ENCODE measurements around the gene NOP14.
"Not testable (repeated sequence)": the region's sequence is repeated elsewhere in the genome, so short reads cannot be mapped to it uniquely, and the experiment has no call there.

The NOP14 gene

DNA sequence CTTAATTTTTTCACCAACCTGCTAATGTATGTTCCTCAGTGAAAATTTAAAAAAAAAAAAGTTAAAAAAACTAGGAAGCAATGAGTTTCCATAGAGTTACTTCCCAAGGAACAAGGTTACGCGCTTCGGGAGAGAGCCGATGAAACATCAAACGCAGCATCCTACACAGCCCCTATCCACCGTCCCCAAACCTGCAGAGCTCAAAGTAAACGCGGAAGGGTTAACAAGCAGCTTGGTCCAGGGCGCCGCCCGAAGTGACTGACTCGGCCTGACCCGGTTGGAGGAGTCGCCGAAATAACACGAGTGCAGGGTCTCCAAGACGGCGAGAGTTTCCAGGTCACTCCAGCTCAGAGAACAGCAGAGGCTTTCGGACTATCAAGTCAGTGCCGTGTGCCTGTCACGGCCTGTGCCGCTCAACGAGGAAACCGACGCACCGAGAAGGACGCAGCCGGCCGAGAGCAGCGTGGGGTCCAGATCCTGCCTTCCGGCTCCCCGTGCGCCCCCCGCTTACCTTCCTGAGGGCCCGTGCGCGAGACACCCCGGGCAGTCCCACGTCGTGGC is 512 bp downstream of the NOP14 start:
- in situ Hi-C loops (cut with MboI; ENCODE audit: low sequenced_read_pairs), result no loop called here

DNA sequence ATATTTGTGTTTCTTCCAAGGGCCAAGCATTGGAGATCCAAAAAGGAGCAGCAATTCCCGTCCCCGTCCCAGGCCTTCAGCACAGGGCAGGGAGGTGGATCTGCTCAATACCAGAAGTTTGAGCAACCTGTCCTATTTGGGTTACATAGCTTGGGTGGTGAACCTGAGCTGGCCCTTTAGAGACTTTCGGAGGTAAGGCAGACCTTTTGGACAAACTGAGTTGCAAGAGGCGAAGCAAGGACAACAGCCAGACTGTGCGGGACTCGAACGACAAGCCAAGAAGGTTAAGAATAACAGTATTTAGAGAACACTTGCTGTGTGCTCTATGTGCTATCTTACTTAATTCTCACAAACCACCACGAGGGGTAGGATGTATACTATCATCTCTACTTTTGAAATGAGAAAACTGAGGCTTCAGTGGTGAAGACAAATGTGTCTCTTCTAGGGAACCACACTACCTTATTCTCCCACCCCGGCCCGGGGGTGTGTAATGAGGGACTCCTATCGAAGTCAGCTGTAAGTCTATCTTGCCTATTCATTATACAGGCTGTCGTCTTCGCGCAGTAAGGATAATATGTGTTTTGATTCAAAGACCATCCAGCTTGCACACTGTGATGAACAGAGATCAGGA is 1.3 kb downstream of the NOP14 start:
- in situ Hi-C loops (cut with MboI; ENCODE audit: low sequenced_read_pairs), result no loop called here

DNA sequence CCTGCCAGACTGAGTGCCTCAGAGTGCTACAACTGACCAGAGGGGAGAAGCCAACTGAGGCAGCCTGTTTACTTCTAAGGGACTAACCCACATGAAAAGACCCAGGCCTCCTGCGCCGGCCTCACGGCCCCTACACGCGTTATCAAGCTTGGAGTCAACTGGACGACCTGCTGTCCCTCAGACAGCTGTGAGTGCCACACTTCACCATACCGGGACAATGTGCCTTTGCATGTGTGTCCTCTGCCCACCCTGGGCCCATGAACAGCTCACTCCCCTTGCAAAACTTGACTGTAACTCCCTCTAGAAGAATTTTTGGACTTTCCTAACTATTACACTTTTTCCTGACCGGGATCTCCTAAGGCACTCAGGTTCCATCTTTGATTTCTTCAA is 1.8 kb downstream of the NOP14 start:
- in situ Hi-C loops (cut with MboI; ENCODE audit: low sequenced_read_pairs), result no loop called here

DNA sequence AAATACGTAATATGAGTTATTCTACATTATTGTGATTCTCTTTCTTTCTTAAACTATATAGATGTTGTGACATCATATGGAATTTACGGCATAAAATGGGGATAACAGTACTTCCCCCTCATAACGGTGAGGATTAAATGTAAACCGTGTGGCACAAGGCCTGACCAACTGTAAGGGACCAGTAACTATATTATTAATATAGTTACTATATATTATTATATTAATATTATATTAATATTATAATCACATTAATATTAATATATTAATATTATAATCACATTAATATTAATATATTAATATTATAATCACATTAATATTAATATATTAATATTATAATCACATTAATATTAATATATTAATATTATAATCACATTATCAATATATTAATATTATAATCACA is 2.8 kb downstream of the NOP14 start:
- in situ Hi-C loops (cut with MboI; ENCODE audit: low sequenced_read_pairs), result not testable (repeated sequence)

DNA sequence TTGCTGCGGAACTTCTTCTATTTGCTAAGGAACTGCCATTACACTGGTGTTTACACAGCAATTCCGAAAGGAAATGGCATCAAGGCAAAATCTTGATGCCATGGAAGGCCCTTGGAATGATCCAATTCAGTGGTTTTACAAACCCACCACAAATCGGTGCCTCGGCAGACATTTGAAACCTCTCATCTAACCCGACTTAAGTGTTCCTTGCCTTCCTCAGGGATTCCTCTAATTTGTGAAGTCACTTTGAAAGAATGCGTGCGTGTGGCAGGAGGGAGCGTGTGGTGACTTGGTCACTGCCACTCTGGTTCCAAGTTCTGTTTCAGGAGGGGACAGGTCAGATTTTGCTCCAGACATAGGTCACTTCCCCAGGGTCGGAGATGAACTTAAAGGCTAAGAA is 4.8 kb downstream of the NOP14 start:
- in situ Hi-C loops (cut with MboI; ENCODE audit: low sequenced_read_pairs), result no loop called here

DNA sequence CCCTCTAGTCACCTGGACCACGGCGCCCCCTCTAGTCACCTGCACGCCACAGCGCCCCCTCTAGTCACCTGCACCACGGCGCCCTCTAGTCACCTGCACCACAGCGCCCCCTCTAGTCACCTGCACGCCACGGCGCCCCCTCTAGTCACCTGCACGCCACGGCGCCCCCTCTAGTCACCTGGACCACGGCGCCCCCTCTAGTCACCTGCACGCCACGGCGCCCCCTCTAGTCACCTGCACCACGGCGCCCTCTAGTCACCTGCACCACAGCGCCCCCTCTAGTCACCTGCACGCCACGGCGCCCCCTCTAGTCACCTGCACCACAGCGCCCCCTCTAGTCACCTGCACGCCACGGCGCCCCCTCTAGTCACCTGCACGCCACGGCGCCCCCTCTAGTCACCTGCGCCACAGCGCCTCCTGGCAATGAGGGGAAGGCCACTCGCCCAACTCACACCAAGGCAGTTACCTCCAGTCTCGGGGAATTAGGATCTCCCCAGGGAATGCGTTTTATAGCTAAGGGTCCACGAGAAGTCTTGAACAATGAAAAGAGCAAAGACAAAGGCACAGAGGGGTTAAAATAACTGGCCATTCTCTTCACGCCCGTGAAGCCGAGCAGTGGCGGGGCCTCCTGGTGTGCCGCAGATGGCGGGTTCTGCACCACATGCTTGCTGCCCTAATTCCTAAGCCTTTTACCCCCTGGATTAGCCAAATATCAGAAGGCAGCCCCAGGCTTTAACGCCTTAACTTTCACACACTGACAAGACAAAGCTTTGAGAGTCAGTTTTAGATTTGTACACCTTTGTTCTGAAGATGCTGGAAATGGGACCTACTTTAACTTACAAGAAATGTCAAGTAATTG is 7.8 kb downstream of the NOP14 start:
- in situ Hi-C loops (cut with MboI; ENCODE audit: low sequenced_read_pairs), result not testable (repeated sequence)

DNA sequence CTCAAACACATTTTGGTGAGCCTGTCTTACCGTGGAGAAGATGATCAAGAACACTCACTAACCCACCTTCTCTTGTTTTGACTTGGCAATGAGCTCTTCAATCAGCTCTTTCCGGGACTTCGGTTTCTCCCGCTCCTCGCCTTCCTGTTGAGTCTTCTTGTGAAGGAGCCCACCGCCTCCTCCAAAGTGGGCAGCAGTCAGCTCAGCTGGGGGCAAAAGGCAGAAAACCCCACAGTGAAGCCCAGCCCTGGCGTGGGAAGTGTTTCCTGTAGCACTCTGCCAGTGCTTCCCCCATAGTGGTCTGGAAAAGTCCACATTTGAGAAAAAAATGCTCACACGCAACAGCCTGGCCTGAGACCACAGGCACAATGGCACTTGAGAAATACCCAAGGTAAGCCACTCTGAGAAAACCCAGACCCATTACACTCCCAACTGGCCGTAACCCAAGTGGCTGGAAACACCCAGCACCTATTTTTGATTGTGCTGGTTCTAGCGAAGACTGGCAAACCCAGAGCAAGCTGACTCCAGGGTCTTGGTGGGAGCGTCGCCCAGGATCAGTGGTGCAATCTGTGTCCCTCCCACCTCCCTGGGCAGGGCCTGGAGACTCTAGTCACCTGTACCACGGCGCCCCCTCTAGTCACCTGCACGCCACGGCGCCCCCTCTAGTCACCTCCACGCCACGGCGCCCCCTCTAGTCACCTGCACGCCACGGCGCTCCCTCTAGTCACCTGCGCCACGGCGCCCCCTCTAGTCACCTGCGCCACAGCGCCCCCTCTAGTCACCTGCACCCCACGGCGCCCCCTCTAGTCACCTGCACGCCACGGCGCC is 8.6 kb downstream of the NOP14 start:
- in situ Hi-C loops (cut with MboI; ENCODE audit: low sequenced_read_pairs), result no loop called here

DNA sequence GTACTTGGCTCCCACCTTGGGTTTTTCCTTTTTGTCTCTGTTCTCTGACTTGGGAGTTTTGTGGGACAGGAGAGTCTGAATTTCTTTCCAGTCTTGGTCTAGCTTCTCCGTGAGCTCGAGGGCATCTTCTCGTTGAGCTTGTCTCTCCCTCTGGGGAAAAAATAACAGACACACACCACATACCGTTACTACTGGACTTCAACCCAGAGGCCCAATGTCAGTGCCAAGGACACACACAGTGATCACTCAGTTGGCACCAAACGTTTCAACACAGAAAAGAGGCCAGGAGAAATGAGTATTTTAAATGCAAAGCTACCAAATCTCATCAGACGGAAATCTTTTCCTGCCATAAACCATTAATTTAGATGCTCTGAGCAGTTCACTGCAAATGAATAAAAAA is 9.7 kb downstream of the NOP14 start:
- in situ Hi-C loops (cut with MboI; ENCODE audit: low sequenced_read_pairs), result no loop called here

DNA sequence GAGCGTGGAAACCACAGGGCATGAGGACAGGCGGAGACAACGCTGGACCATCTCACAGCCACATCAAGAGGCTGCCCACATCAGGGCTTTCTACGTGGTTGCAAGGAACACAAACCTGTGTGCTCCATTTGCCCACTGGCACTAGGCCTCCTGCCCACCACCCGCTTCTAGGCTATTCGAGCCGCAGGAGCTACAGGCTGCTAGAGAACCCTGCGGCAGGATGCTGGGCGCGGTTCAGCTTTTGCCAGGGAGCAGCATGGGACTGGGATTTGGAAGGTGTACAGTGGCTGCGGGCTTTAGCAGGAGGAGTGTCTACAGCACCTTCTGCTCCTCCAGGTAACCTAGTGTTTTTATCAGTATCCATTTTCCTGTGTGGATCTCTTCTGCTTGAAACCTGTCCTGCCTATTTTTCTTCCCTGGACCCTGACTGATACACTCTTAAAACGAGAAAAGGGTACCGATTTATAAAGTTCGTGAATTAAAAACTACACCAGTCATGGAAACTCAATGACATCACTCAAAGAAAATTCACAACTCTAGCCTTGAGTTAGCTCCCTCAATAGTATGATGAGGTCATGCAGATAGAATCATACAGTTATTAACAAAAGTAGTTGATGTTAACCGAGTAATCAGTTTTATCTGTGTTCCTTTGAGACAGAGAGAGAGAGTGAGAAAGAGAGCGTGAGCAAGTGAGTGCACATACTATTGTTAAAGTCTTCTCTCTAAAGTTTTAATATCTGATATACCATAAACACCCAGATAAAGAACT is 12.8 kb downstream of the NOP14 start:
- in situ Hi-C loops (cut with MboI; ENCODE audit: low sequenced_read_pairs), result no loop called here

DNA sequence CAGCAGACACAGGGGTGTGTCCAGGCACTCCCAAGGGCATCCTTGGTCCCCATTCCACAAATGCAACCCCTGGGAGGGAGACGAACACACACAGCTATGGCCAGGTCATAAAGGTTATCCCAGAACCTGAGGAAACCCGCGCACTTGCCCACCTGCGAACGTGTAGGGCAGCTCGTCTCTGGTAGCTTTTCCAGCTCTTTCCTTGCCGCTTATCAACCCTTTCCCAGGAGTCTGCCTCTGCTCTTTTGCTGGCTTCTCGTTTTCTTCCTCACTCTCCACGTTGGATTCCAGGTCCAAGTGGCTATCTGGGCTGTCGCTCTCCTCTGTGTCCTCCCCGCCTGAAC is 13.5 kb downstream of the NOP14 start:
- in situ Hi-C loops (cut with MboI; ENCODE audit: low sequenced_read_pairs), result no loop called here

DNA sequence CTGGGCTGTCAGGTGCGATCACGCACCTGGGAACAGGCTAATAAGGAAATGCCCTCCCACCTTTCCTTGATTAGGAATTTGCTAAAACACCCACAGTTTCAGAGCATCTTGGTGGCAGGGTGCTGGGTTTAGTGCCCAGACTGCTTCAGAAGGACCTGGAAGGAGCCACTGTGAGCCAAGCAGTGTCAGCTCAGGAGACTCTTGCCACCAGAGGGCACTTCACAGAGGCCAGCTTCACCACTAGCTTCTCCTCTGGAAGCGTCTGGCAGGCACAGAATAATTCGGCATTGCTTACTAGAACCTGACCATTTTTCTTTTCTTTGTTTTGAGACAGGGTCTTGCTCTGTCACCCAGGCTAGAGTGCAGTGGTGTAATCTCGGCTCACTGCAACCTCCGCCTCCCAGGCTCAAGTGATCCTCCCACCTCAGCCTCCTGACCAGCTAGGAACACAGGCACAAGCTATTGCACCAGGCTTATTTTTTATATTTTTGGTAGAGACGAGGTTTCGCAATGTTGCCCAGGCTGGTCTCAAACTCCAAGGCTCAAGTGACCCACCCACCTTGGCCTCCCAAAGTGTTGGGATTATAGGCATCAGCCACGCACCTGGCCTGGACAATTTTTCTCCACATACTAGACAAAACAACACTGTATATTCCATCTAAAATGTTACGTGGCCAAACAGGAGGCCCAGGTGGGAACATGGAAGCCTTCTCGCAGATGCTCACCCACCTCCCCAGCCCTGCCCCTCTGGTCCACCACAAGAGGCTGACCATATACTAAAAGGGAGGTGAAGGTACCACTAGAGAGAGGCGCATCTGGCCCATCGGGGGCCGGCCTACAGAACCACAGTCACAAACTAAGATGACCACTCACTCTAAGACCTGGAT is 14.1 kb downstream of the NOP14 start:
- in situ Hi-C loops (cut with MboI; ENCODE audit: low sequenced_read_pairs), result no loop called here

DNA sequence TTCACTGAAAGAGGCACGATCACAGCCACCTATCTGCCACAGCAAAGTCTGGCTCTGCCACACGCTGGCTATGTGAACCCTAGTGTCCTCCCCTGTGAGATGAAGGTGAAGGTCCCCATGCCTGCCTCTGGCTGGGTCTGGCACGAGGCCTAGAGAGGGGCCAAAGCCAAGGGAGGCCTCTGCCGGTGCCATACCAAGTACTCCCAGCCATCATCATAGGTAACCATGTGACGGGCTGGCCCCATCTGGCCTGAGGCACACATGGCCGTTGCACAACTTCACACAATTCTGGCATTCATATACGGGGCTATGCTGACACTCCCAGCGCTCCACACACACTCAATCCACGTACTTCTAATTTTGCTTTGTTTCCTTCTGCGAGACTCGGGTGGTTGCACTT is 15.3 kb downstream of the NOP14 start:
- in situ Hi-C loops (cut with MboI; ENCODE audit: low sequenced_read_pairs), result no loop called here

DNA sequence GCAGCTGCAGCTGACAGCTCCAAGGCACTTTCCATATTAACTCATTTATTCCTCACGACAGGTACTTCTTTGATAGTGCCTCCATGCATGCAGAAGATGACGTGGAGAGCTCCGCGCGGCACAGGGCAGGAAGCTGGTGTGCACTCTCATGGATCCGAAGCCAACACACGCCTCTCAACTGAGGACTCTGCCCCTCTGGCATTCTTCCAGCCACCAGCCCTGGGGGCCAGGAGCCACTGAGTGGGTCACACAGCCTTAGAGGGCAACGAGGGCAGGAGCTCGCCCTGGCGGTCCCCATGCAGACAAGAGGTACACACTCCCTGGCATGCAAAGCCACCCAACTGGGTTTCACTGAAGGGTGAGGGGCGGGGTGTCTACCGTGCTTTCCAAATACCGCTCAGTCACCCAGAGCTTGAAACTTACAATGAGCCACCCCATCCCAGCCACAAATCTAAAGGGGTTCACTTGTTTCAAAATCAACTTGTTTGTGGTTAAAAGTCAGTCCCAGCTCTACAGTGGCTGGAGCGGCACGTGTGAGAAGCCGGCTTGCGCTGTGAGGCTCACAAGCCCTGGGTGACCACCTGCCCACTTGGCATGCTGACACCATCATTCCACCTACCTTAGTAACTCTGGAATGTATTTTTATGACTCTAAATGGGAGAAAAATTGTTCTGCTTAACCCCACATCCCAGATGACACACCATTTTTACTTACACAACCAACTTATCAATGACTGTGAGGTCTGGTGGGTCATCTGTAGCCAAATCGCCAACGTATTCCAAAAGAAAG is 16.2 kb downstream of the NOP14 start:
- in situ Hi-C loops (cut with MboI; ENCODE audit: low sequenced_read_pairs), result no loop called here

DNA sequence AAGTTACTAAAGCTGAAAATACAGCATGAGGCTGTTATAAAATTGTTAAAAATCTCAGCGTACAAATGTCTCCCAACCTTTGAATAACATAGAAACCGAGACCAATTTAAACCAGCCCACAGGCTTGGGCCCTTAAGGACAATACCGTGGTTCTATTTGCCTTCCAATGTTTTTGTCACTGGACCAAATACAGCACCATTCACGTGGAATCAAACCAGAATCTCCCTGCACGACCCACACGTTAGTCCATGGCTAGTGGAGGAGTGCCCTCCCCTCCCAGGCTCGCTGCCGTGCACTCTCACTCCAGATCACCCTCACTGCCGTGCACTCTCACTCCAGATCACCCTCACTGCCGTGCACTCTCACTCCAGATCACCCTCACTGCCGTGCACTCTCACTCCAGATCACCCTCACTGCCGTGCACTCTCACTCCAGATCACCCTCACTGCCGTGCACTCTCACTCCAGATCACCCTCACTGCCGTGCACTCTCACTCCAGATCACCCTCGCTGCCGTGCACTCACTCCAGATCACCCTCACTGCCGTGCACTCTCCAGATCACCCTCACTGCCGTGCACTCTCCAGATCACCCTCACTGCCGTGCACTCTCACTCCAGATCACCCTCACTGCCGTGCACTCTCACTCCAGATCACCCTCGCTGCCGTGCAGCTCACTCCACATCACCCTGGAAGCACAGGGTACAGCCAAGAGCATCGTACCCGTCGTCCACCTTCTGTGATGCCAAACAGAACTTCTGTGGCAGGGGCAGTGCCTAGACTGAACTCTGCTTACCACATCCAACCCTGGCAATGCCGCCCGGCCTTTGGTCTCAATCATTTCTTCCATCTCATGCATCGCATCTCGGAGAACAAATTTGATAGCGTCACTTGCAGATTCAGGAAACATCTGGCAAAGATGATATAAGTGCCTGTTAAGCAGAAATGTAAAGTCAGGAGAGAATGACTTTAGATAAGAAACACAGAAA is 17.3 kb downstream of the NOP14 start:
- in situ Hi-C loops (cut with MboI; ENCODE audit: low sequenced_read_pairs), result not testable (repeated sequence)

DNA sequence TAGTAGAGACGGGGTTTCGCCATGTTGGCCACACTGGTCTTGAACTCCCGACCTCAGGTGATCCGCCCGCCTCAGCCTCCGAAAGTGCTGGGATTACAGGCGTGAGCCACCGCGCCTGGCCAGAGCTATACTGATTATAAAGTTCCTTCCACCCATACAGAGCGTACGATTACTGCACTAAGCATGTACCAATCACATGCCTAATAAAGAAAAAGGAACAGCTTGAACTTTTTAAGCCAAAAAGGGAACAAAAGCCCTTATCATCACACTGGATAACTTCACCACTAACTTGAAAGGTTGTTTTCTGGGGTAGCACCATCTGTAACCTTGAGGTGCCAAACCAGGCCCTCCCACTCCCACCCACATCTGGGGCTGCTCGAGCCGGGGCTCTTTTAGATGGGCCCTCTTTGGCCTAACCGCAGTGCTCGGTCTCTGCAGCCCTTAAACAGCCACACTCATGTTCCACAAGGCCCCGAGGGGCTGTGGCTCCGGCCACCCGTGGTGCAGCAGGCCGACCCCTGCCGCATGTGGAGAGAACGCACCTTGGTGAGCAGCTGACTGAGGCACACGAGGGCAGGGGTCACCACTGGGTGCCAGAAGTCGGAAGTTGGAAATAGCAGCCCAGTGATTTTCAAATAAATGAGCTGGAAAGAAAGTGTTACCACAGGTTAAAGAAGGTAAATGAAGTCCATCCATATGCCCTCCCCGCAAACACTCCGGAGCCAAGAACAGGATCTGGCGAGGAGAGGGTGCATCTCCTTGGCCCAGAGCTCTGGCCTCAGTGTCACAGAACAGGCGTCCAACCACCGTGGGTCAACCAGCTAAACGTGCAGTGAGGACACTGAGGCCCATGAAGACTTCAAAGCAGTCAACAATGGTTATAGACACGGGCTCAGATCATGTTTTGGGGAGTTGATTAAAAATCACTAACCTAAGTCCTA is 18.4 kb downstream of the NOP14 start:
- in situ Hi-C loops (cut with MboI; ENCODE audit: low sequenced_read_pairs), result no loop called here

DNA sequence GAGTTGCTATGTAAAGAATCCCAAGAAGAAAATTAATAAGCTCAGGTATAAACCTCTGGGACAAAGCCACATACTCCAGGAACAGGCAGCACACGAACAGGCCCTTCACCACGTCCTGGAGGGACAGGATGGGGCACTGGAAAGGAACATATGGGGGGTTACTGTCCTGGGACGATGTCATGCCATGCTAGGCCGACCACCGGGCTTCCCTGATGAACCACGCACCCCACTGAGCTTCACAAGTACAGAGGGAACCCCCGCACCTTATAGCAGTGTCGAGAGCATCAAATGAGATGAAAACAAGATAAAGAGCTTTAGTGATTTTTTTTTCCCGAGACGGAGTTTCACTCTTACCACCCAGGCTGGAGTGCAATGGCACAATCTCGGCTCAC is 19.1 kb downstream of the NOP14 start:
- in situ Hi-C loops (cut with MboI; ENCODE audit: low sequenced_read_pairs), result no loop called here

All from HL-60/S4 treated with phorbol 12-myristate 13-acetate at 8.2 ng/mL for 4 days and 3 days (cell line).